Smooth muscle cell (in vitro differentiated cells): Measurements from ENCODE around the gene ZNF334. TPM values are rescaled to one million over a fixed set of nuclear protein-coding genes. Genes with fewer than 3 reads are reported as not detected.

Experiments used
- DNase-seq: peaks from one replicate; lab custom pipeline; 2025; ENCODE audit not compliant: unreplicated experiment; lab: John Stamatoyannopoulos, UW
- H2AFZ ChIP-seq: fragments of 200-600 bp; sonication (generic); 2 replicates; pipeline ENCODE4 v1.6.0; 2016; ENCODE audit warnings: antibody characterized with exemption, low read depth, mild to moderate bottlenecking
- H3F3A ChIP-seq: fragments of 200-600 bp; sonication (generic); 2 replicates; pipeline ENCODE4 v1.6.0; 2017; ENCODE audit warnings: antibody characterized with exemption, low read depth
- H3K27ac ChIP-seq: fragments of 200-600 bp; sonication (generic); 2 replicates; pipeline ENCODE4 v1.5.1; 2016; ENCODE audit warnings: low read depth, mild to moderate bottlenecking
- H3K27me3 ChIP-seq: fragments of 200-600 bp; sonication (generic); 2 replicates; pipeline ENCODE4 v1.6.1; 2016; ENCODE audit warnings: low read depth, mild to moderate bottlenecking
- H3K36me3 ChIP-seq: fragments of 200-600 bp; sonication (generic); 2 replicates; pipeline ENCODE4 v1.5.1; 2016; ENCODE audit warnings: low read depth
- H3K4me1 ChIP-seq: fragments of 200-600 bp; sonication (generic); 2 replicates; pipeline ENCODE4 v1.5.1; 2016; ENCODE audit warnings: low read depth
- H3K4me2 ChIP-seq: fragments of 200-600 bp; sonication (generic); 2 replicates; pipeline ENCODE4 v1.6.0; 2016; ENCODE audit warnings: mild to moderate bottlenecking
- H3K4me3 ChIP-seq: fragments of 200-600 bp; sonication (generic); 2 replicates; pipeline ENCODE4 v1.5.1; 2016; ENCODE audit warnings: mild to moderate bottlenecking
- H3K79me2 ChIP-seq: fragments of 200-600 bp; sonication (generic); 2 replicates; pipeline ENCODE4 v1.6.0; 2016; ENCODE audit warnings: low read depth, mild to moderate bottlenecking
- H3K9ac ChIP-seq: fragments of 200-600 bp; sonication (generic); 2 replicates; pipeline ENCODE4 v1.6.0; 2016; ENCODE audit warnings: low read depth
- H3K9me3 ChIP-seq: fragments of 200-600 bp; sonication (generic); replicated peaks from 2 replicates; pipeline ENCODE4 v1.5.1; 2016; ENCODE audit warnings: low read depth
- H4K20me1 ChIP-seq: fragments of 200-600 bp; sonication (generic); 2 replicates; pipeline ENCODE4 v1.6.0; 2016; ENCODE audit warnings: low read depth
- WGBS: methylation state at CpG from one replicate; pipeline ENCODE4 v1.1.7; 2016; ENCODE audit warnings: low lambda C conversion rate; 5-methylcytosine and 5-hydroxymethylcytosine counted together
- polyA plus RNA-seq: library from polyadenylated mRNA; unstranded; fragments of >200 nt; fragmentation: Nextera tagmentation; extraction: Ambion mirVana; gene quantifications from 2 replicates; pipeline ENCODE4 v1.2.1, GENCODE V29; 2016
- total RNA-seq: library from RNA; depleted of rRNA; stranded (reverse); fragments of >200 nt; gene quantifications from 2 replicates; pipeline ENCODE4 v1.2.3, GENCODE V29; 2014
- TF ChIP-seq, protein P1 (sequence below): fragments of 200-600 bp; sonication (generic); IDR thresholded peaks from 2 replicates; pipeline ENCODE4 v1.5.1; 2017; ENCODE audit warnings: borderline replicate concordance, mild to moderate bottlenecking, antibody characterized with exemption; ENCODE audit not compliant: insufficient read depth, poor library complexity, severe bottlenecking

Gene ZNF334
- total and polyA plus RNA-seq, 2 experiments from 2014 or later = 3.7 to 10.3 TPM

DNA sequence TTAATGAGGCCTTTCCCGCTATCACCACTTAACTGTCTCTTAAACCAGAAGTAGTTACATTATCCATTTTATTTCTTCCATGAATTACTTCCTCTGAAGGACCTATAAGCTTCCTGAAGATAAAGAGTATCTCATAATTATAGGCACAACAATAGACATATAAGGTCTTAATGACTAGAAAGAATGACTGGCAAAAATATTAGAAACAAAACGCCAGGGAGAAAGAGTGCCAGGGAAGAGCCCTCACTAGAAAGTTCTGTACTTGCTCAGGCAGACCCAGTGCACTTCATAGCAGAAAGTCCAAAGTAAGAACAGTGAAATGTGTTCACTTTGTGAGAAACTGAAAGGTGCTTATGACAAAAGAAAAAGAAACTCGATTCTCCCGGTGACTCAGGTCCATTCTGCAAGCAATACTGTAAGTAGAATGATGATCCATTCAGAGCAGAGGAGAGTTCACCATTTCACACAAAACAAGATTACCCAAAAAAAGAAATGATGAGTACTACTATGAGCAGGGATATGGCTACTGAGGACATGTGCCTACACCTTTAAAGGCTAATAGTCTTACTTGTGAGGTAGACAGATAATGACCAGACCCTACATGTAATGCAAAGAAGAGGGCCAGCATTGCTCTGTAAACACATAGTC is 5.5 kb downstream of the ZNF334 start:
- no peak for DNase-seq
- H3K4me1 ChIP-seq = peaks cover 6% of the 10 kb centered on the region
- H4K20me1 ChIP-seq = no peaks in the 10 kb centered on the region
- no peaks in the 10 kb centered on the region for H3K79me2 ChIP-seq
- H2AFZ ChIP-seq = no peak overlapping the region
- peaks cover 14% of the 10 kb centered on the region for H3K9me3 ChIP-seq
- H3K27ac ChIP-seq = no peak overlapping the region
- no peak overlapping the region for H3K9ac ChIP-seq
- H3K4me2 ChIP-seq = no peak overlapping the region
- H3K36me3 ChIP-seq = peaks cover 15% of the 10 kb centered on the region
- no peaks in the 10 kb centered on the region for H3K27me3 ChIP-seq
- WGBS = 96% methylated on average over 4 of the region's 4 CpGs
- no peak overlapping the region for H3K4me3 ChIP-seq
- TF ChIP-seq, protein P1, sequence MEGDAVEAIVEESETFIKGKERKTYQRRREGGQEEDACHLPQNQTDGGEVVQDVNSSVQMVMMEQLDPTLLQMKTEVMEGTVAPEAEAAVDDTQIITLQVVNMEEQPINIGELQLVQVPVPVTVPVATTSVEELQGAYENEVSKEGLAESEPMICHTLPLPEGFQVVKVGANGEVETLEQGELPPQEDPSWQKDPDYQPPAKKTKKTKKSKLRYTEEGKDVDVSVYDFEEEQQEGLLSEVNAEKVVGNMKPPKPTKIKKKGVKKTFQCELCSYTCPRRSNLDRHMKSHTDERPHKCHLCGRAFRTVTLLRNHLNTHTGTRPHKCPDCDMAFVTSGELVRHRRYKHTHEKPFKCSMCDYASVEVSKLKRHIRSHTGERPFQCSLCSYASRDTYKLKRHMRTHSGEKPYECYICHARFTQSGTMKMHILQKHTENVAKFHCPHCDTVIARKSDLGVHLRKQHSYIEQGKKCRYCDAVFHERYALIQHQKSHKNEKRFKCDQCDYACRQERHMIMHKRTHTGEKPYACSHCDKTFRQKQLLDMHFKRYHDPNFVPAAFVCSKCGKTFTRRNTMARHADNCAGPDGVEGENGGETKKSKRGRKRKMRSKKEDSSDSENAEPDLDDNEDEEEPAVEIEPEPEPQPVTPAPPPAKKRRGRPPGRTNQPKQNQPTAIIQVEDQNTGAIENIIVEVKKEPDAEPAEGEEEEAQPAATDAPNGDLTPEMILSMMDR = no peak
- no peaks in the 10 kb centered on the region for H3F3A ChIP-seq

- no peak overlapping the region for H3K27ac ChIP-seq
- peaks cover 26% of the 10 kb centered on the region for H3K36me3 ChIP-seq
- DNase-seq = no peak
- no peak overlapping the region for H3K4me2 ChIP-seq
- no peak overlapping the region for H2AFZ ChIP-seq
- no peaks in the 10 kb centered on the region for H3F3A ChIP-seq
- no peaks in the 10 kb centered on the region for H3K79me2 ChIP-seq
- no peaks in the 10 kb centered on the region for H3K27me3 ChIP-seq
- H4K20me1 ChIP-seq = no peaks in the 10 kb centered on the region
- TF ChIP-seq, protein P1 = no peak
- no peak overlapping the region for H3K9ac ChIP-seq
- H3K4me3 ChIP-seq = no peak overlapping the region
- peaks cover 34% of the 10 kb centered on the region for H3K9me3 ChIP-seq
- no peaks in the 10 kb centered on the region for H3K4me1 ChIP-seq
- 94% methylated on average over 3 of the region's 3 CpGs for WGBS
These were observed 7.9 kb downstream of the ZNF334 start for GRCh38 chr20:46505506-46505905.

DNA sequence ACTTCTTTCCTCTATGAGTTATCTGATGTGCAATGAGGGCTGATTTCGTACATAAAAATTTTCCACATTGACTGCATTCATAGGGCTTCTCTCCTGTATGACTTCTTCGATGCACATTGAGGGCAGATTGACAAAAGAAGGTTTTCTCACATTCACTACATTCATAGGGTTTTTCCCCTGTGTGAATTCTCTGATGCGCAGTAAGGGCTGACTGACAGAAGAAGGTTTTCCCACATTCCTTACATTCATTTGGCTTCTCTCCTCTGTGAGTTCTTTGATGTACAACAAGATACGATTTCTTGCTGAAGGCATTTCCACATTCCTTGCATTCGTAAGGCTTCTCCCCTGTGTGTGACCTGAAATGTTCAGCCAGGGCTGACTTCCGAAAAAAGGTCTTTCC is 11.4 kb downstream of the ZNF334 start:
- no peak overlapping the region for H3K4me3 ChIP-seq
- DNase-seq = no peak
- H3K36me3 ChIP-seq = peaks cover 36% of the 10 kb centered on the region
- TF ChIP-seq, protein P1 = no peak
- H4K20me1 ChIP-seq = no peaks in the 10 kb centered on the region
- no peaks in the 10 kb centered on the region for H3K4me1 ChIP-seq
- H3K9me3 ChIP-seq = peaks cover 42% of the 10 kb centered on the region
- no peaks in the 10 kb centered on the region for H3K79me2 ChIP-seq
- WGBS = 97% methylated on average over 6 of the region's 6 CpGs
- no peaks in the 10 kb centered on the region for H3K27me3 ChIP-seq
- H3K4me2 ChIP-seq = no peak overlapping the region
- H3F3A ChIP-seq = no peaks in the 10 kb centered on the region
- no peak overlapping the region for H2AFZ ChIP-seq
- H3K9ac ChIP-seq = no peak overlapping the region
- no peak overlapping the region for H3K27ac ChIP-seq

- Histone ChIP-seq H3K4me2 (no peak overlapping the region), H3K79me2 (no peaks in the 10 kb centered on the region), H3K27me3 (no peaks in the 10 kb centered on the region), H2AFZ (no peak overlapping the region), H3K36me3 (peaks cover 36% of the 10 kb centered on the region), H3K9ac (no peak overlapping the region), H4K20me1 (no peaks in the 10 kb centered on the region), H3K4me3 (peak overlapping the region; percentile 6), H3F3A (no peaks in the 10 kb centered on the region), H3K27ac (no peak overlapping the region), H3K4me1 (no peaks in the 10 kb centered on the region), H3K9me3 (peaks cover 42% of the 10 kb centered on the region)
- DNase-seq = no peak
- 95% methylated on average over 5 of the region's 5 CpGs for WGBS
- TF ChIP-seq, protein P1 = no peak
These were observed 11.9 kb downstream of the ZNF334 start for GRCh38 chr20:46501337-46501942.
